Measurements from ENCODE around the gene FOLR2.
"Not testable (repeated sequence)": the region's sequence is repeated elsewhere in the genome, so short reads cannot be mapped to it uniquely, and the experiment has no call there.

FOLR2 gene

GRCh38 chr11:72195518-72196270, 20.9 kb upstream of the FOLR2 start:
- no peak for DNase-seq (ENCODE audit: low read depth)
- no peak for TF ChIP-seq CTCF (conservative IDR thresholded peaks at IDR 0.05; ENCODE audit: low read depth, low read length)
- H3K4me3 ChIP-seq (ENCODE audit: low read length): no peak overlapping the region

GRCh38 chr11:72201445-72201844, 15.1 kb upstream of the FOLR2 start:
- not testable (repeated sequence) for H3K4me3 ChIP-seq (ENCODE audit: low read length); DNase-seq (ENCODE audit: low read depth)

GRCh38 chr11:72202571-72202970, 14.0 kb upstream of the FOLR2 start:
- DNase-seq (ENCODE audit: low read depth): no peak
- TF ChIP-seq CTCF (conservative IDR thresholded peaks at IDR 0.05; ENCODE audit: low read depth, low read length): no peak
- no peak overlapping the region for H3K4me3 ChIP-seq (ENCODE audit: low read length)

- no peak for TF ChIP-seq CTCF (conservative IDR thresholded peaks at IDR 0.05; ENCODE audit: low read depth, low read length)
- no peak overlapping the region for H3K4me3 ChIP-seq (ENCODE audit: low read length)
- no peak for DNase-seq (ENCODE audit: low read depth)
These were observed 13.4 kb upstream of the FOLR2 start for GRCh38 chr11:72203163-72203562.

GRCh38 chr11:72204886-72205285, 11.7 kb upstream of the FOLR2 start:
- TF ChIP-seq CTCF (conservative IDR thresholded peaks at IDR 0.05; ENCODE audit: low read depth, low read length): no peak
- no peak for DNase-seq (ENCODE audit: low read depth)
- no peak overlapping the region for H3K4me3 ChIP-seq (ENCODE audit: low read length)

- DNase-seq (ENCODE audit: low read depth); H3K4me3 ChIP-seq (ENCODE audit: low read length): not testable (repeated sequence)
These were observed 9.8 kb upstream of the FOLR2 start for GRCh38 chr11:72206794-72207193.

GRCh38 chr11:72208281-72208680, 8.3 kb upstream of the FOLR2 start:
- H3K4me3 ChIP-seq (ENCODE audit: low read length): no peak overlapping the region
- no peak for DNase-seq (ENCODE audit: low read depth)
- TF ChIP-seq CTCF (conservative IDR thresholded peaks at IDR 0.05; ENCODE audit: low read depth, low read length): no peak

GRCh38 chr11:72209101-72209500, 7.5 kb upstream of the FOLR2 start:
- H3K4me3 ChIP-seq (ENCODE audit: low read length): no peak overlapping the region
- no peak for DNase-seq (ENCODE audit: low read depth)
- TF ChIP-seq CTCF (conservative IDR thresholded peaks at IDR 0.05; ENCODE audit: low read depth, low read length): no peak

Data from retinal pigment epithelial cell (primary cell).